Peyer's patch (tissue), 4 donors: ENCODE measurements around the gene ZNF804A. TPM values are rescaled to one million over a fixed set of nuclear protein-coding genes. Genes with fewer than 3 reads are reported as not detected.
"Not testable (repeated sequence)": the region's sequence is repeated elsewhere in the genome, so short reads cannot be mapped to it uniquely, and the experiment has no call there.

Source experiments
- DNase-seq, 3 donors: peaks; one replicate each; pipeline ENCODE4 v3.0.0-alpha.2; 2017 to 2019
- H3K27ac ChIP-seq, 4 donors: fragments of 200-600 bp; sonication (generic); one replicate each; pipeline ENCODE4 v1.5.1; 2016 to 2019
- H3K27me3 ChIP-seq, 2 donors: fragments of 200-600 bp; sonication (generic); one replicate each; pipeline ENCODE4 v1.5.1; 2019
- H3K36me3 ChIP-seq, 3 donors: fragments of 200-600 bp; sonication (generic); one replicate each; pipeline ENCODE4 v1.5.1; 2016 to 2019
- H3K4me1 ChIP-seq, 4 donors: fragments of 200-600 bp; sonication (generic); one replicate each; pipeline ENCODE4 v1.5.1; 2016 to 2019
- H3K4me3 ChIP-seq, 4 donors: fragments of 200-600 bp; sonication (generic); 1 replicate in 3 of 4; 2 replicates in 1 of 4; pipeline ENCODE4 v1.5.1; 2016 to 2019; ENCODE audit warnings: mild to moderate bottlenecking in 1 of 4
- H3K9me3 ChIP-seq, 4 donors: fragments of 200-600 bp; sonication (generic); one replicate each; pipeline ENCODE4 v1.5.1; 2016 to 2019; ENCODE audit warnings: mild to moderate bottlenecking in 1 of 4
- CTCF ChIP-seq, 6 experiments: fragments of 450-650 bp in 4 of 6; fragments of 200-600 bp in 2 of 6; sonication (generic) in 1 of 6; IDR thresholded peaks; one replicate each; pipeline ENCODE4 v1.5.1; 2017 to 2019; ENCODE audit warnings: antibody characterized with exemption in 6 of 6, mild to moderate bottlenecking in 3 of 6, moderate library complexity in 1 of 6
- POLR2A ChIP-seq, 2 donors: fragments of 450-650 bp; IDR thresholded peaks; one replicate each; pipeline ENCODE4 v1.5.1; 2017; ENCODE audit warnings: antibody characterized with exemption in 2 of 2, mild to moderate bottlenecking in 2 of 2, moderate library complexity in 2 of 2
- total RNA-seq, 4 donors: library from RNA; depleted of rRNA; stranded (reverse); fragments of >200 nt; gene quantifications; one replicate each; pipeline ENCODE4 v1.1.0, GENCODE V29; 2016

ZNF804A gene
- total RNA-seq, 4 donors from 2014 or later: 0.95 to 5.8 (median 2.3) TPM

- Histone ChIP-seq H3K27ac (no peak overlapping the region), H3K27me3 (no peaks in the 10 kb centered on the region), H3K4me3 (no peak overlapping the region), H3K4me1 (no peaks in the 10 kb centered on the region), H3K9me3 (no peaks in the 10 kb centered on the region), H3K36me3 (no peaks in the 10 kb centered on the region)
- DNase-seq: no peak
- no peak for TF ChIP-seq CTCF (IDR thresholded peaks at IDR 0.05)
- no peak for TF ChIP-seq POLR2A (IDR thresholded peaks at IDR 0.05)
These were observed 137.3 kb downstream of the ZNF804A start for GRCh38 chr2:184735611-184736010.

GRCh38 chr2:184743096-184743495 is 144.8 kb downstream of the ZNF804A start:
- H3K4me1 ChIP-seq: no peaks in the 10 kb centered on the region
- no peak overlapping the region for H3K4me3 ChIP-seq
- no peaks in the 10 kb centered on the region for H3K36me3 ChIP-seq
- no peak overlapping the region for H3K27ac ChIP-seq
- no peaks in the 10 kb centered on the region for H3K9me3 ChIP-seq
- H3K27me3 ChIP-seq: no peaks in the 10 kb centered on the region
- TF ChIP-seq CTCF (IDR thresholded peaks at IDR 0.05) (no peak), POLR2A (IDR thresholded peaks at IDR 0.05) (no peak)
- no peak for DNase-seq

GRCh38 chr2:184756161-184756560 is 157.8 kb downstream of the ZNF804A start:
- H3K4me3 ChIP-seq: no peak overlapping the region
- H3K27ac ChIP-seq: no peak overlapping the region
- no peaks in the 10 kb centered on the region for H3K36me3 ChIP-seq
- H3K9me3 ChIP-seq: no peaks in the 10 kb centered on the region
- DNase-seq: no peak
- H3K27me3 ChIP-seq: no peaks in the 10 kb centered on the region
- TF ChIP-seq POLR2A (IDR thresholded peaks at IDR 0.05) (no peak), CTCF (IDR thresholded peaks at IDR 0.05) (no peak)
- no peaks in the 10 kb centered on the region for H3K4me1 ChIP-seq

- Histone ChIP-seq H3K4me3 (no peak overlapping the region), H3K27ac (no peak overlapping the region), H3K27me3 (no peaks in the 10 kb centered on the region), H3K4me1 (no peaks in the 10 kb centered on the region), H3K9me3 (no peaks in the 10 kb centered on the region), H3K36me3 (no peaks in the 10 kb centered on the region)
- no peak for DNase-seq
- TF ChIP-seq POLR2A (IDR thresholded peaks at IDR 0.05) (no peak), CTCF (IDR thresholded peaks at IDR 0.05) (no peak)
These were observed 158.6 kb downstream of the ZNF804A start for GRCh38 chr2:184756885-184757284.

GRCh38 chr2:184759557-184760255 is 161.4 kb downstream of the ZNF804A start:
- H3K36me3 ChIP-seq, H3K4me3 ChIP-seq, DNase-seq, H3K9me3 ChIP-seq, H3K4me1 ChIP-seq, H3K27ac ChIP-seq, H3K27me3 ChIP-seq: not testable (repeated sequence)

- TF ChIP-seq POLR2A (IDR thresholded peaks at IDR 0.05): no peak
- no peaks in the 10 kb centered on the region for H3K4me1 ChIP-seq
- DNase-seq: no peak
- no peak overlapping the region for H3K27ac ChIP-seq
- no peaks in the 10 kb centered on the region for H3K27me3 ChIP-seq
- no peaks in the 10 kb centered on the region for H3K9me3 ChIP-seq
- no peak overlapping the region for H3K4me3 ChIP-seq
- no peaks in the 10 kb centered on the region for H3K36me3 ChIP-seq
These were observed 162.6 kb downstream of the ZNF804A start for GRCh38 chr2:184760931-184761330.
